Type B pancreatic cell (in vitro differentiated cells): Measurements from ENCODE around the gene TREML2. TPM values are rescaled to one million over a fixed set of nuclear protein-coding genes. Genes with fewer than 3 reads are reported as not detected.

Source experiments
- DNase-seq: peaks from one replicate; pipeline ENCODE4 v3.0.0; 2021; ENCODE audit warnings: mixed read lengths; ENCODE audit not compliant: unreplicated experiment; ENCODE audit errors: extremely low spot score
- H3K27ac Mint-ChIP-seq: 2 replicates; pipeline ENCODE4 v1.8.0; 2021; ENCODE audit warnings: mild to moderate bottlenecking, mixed read lengths
- H3K27me3 Mint-ChIP-seq: 2 replicates; pipeline ENCODE4 v1.8.0; 2021; ENCODE audit warnings: mixed read lengths
- H3K36me3 Mint-ChIP-seq: 2 replicates; pipeline ENCODE4 v1.8.0; 2021; ENCODE audit warnings: mixed read lengths
- H3K4me1 Mint-ChIP-seq: one replicate; pipeline ENCODE4 v1.8.0; 2021; ENCODE audit warnings: mixed read lengths; ENCODE audit not compliant: unreplicated experiment
- H3K4me3 Mint-ChIP-seq: 2 replicates; pipeline ENCODE4 v1.8.0; 2021; ENCODE audit warnings: mild to moderate bottlenecking, mixed read lengths
- H3K9me3 Mint-ChIP-seq: 2 replicates; pipeline ENCODE4 v1.8.0; 2021; ENCODE audit warnings: mixed read lengths
- CTCF ChIP-seq: fragments of 200-600 bp; sonication (generic); conservative IDR thresholded peaks from 2 replicates; pipeline ENCODE4 v1.5.0; 2021; ENCODE audit warnings: antibody characterized with exemption, mild to moderate bottlenecking
- total RNA-seq: library from RNA; stranded (reverse); gene quantifications from 2 replicates; pipeline ENCODE4 v1.2.1, GENCODE V29; 2021; ENCODE audit warnings: low replicate concordance

The TREML2 gene
- total RNA-seq, 1 donor from 2014 or later, result not detected

GRCh38 chr6:41237128-41237527, 36.2 kb upstream of the TREML2 start:
- TF ChIP-seq CTCF, result no peak
- Mint-ChIP-seq H3K27me3 (peaks cover 84% of the 10 kb centered on the region), H3K36me3 (no peaks in the 10 kb centered on the region), H3K27ac (no peak overlapping the region), H3K4me3 (no peak overlapping the region), H3K4me1 (peaks cover 5% of the 10 kb centered on the region), H3K9me3 (no peaks in the 10 kb centered on the region)
- DNase-seq, result no peak

GRCh38 chr6:41236276-41236675, 35.3 kb upstream of the TREML2 start:
- Mint-ChIP-seq H3K36me3 (no peaks in the 10 kb centered on the region), H3K4me1 (peaks cover 5% of the 10 kb centered on the region), H3K9me3 (no peaks in the 10 kb centered on the region), H3K27me3 (peaks cover 84% of the 10 kb centered on the region), H3K27ac (no peak overlapping the region), H3K4me3 (no peak overlapping the region)
- DNase-seq, result no peak
- TF ChIP-seq CTCF, result no peak

- Mint-ChIP-seq H3K4me1 (peaks cover 5% of the 10 kb centered on the region), H3K4me3 (no peak overlapping the region), H3K27me3 (peaks cover 67% of the 10 kb centered on the region), H3K9me3 (no peaks in the 10 kb centered on the region), H3K36me3 (no peaks in the 10 kb centered on the region), H3K27ac (no peak overlapping the region)
- no peak for DNase-seq
- TF ChIP-seq CTCF, result no peak
Observed at GRCh38 chr6:41232667-41233066, 31.7 kb upstream of the TREML2 start.

GRCh38 chr6:41231246-41231645, 30.3 kb upstream of the TREML2 start:
- H3K36me3 Mint-ChIP-seq, result no peaks in the 10 kb centered on the region
- no peaks in the 10 kb centered on the region for H3K4me1 Mint-ChIP-seq
- peaks cover 68% of the 10 kb centered on the region for H3K27me3 Mint-ChIP-seq
- no peaks in the 10 kb centered on the region for H3K9me3 Mint-ChIP-seq
- no peak overlapping the region for H3K27ac Mint-ChIP-seq
- no peak overlapping the region for H3K4me3 Mint-ChIP-seq
- DNase-seq, result no peak
- TF ChIP-seq CTCF, result no peak

GRCh38 chr6:41229721-41230120, 28.8 kb upstream of the TREML2 start:
- Mint-ChIP-seq H3K27ac (no peak overlapping the region), H3K27me3 (peaks cover 66% of the 10 kb centered on the region), H3K36me3 (no peaks in the 10 kb centered on the region), H3K4me1 (no peaks in the 10 kb centered on the region), H3K9me3 (no peaks in the 10 kb centered on the region), H3K4me3 (no peak overlapping the region)
- no peak for DNase-seq
- TF ChIP-seq CTCF, result no peak

- Mint-ChIP-seq H3K36me3 (no peaks in the 10 kb centered on the region), H3K9me3 (no peaks in the 10 kb centered on the region), H3K4me1 (no peaks in the 10 kb centered on the region), H3K4me3 (no peak overlapping the region), H3K27ac (no peak overlapping the region), H3K27me3 (peaks cover 69% of the 10 kb centered on the region)
- DNase-seq, result no peak
- no peak for TF ChIP-seq CTCF
Observed at GRCh38 chr6:41228616-41229015, 27.7 kb upstream of the TREML2 start.
